Measurements from ENCODE around the gene FARSA. TPM values are rescaled to one million over a fixed set of nuclear protein-coding genes. Genes with fewer than 3 reads are reported as not detected.
"Not testable (repeated sequence)": the region's sequence is repeated elsewhere in the genome, so short reads cannot be mapped to it uniquely, and the experiment has no call there.

The FARSA gene
- 34.6 TPM for total RNA-seq
- long read RNA-seq, transcript FARSA-201 (13 exons, 1,814 nt) = major isoform, 85 of 109 reads
- long read RNA-seq, partial matches to known transcripts = 19 of 109 reads
- long read RNA-seq, other reads (novel, unspliced or antisense) = 4 of 109 reads

DNA sequence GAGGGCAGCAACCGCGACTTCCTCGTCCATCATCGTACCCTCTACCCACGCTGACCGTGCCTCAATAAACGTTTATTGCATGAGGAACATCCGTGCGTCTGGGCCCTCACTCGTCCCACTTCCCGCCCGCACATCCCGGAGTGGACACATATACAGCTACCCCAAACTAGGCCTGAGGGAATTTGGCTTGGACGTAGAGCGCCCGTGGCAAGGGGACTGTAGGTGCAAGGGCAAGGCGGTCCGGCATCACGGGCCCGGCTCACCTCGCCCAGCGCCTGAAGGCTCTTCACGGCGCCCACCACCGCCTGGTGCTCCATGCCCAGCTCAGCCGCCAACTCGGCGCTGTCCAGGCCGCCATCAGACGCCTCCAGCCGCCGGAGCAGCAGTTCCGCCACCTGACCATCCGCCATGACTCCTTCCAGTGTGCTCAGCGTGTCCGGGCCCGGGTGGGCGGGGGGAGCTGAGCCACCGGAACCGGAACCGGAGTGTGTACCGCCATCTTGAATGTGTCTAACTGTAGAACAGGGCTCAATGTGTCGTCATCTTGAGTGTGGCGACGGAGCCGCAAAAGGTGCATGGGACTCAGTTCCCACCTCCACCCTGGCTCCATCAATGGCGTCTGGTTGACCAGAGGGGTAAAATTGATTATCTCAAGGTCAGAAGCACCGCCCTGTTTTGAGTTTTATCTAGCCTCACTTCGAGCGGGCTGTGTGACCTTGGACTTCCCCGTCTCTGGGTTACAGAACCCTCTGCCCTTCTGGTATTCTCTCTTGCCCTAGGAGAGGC lies at the start of gene FARSA:
Gene FARSA, minus strand, starts transcription at position 425 of the 786 bp plus-strand sequence. Its CDS starts 15 bp downstream, at position 410.
- DNase-seq = peak; percentile 94

DNA sequence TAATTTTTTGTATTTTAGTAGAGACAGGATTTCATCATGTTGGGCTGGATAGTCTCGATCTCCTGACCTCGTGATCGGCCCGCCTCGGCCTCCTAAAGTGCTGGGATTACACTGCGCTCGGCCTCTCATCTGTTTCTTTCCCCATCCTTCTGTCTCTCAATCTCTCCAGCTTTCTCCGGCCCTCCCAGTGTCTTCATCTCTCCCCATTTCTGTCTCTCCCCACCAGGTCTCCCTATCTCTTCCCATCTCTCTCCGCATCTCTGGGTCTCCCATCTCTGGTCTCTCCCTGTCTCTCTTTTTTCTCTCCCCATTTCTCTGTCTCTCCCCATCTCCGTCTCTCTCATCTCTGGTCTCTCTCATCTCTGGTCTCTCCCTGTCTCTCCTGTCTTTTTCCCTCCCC lies 49.6 kb upstream of the FARSA start:
- ATAC-seq (ENCODE audit: poor library complexity) = no peak
- no peak for DNase-seq
- intact Hi-C loops (cut with DNase I) = loop anchor here (2.0 kb wide), 1 partner anchor 112 kb away; no protein-coding TSS in a partner anchor

More for the DNA sequence above, at the start of gene FARSA:
- intact Hi-C loops (cut with DNase I) = no loop called here
- ATAC-seq (ENCODE audit: poor library complexity) = peak; percentile 85

DNA sequence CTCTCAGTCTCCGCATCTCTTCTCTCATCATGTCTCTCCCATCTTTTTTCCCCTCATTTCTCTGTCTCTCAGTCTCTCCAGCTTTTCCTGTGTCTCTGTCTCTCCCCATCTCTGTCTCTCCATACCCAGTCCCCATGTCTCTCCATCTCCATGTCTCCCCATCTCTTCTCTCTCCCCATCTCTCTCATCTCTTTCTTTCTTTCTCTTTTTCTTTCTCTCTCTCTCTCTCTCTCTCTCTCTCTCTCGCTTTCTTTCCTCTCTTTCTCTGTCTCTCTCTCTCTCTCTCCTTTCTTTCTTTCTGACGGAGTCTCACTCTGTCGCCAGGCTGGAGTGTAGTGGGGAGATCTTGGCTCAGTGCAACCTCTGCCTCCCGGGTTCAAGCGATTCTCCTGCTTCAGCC lies 49.1 kb upstream of the FARSA start:
- intact Hi-C loops (cut with DNase I) = loop anchor here (2.0 kb wide), 1 partner anchor 112 kb away; no protein-coding TSS in a partner anchor

DNA sequence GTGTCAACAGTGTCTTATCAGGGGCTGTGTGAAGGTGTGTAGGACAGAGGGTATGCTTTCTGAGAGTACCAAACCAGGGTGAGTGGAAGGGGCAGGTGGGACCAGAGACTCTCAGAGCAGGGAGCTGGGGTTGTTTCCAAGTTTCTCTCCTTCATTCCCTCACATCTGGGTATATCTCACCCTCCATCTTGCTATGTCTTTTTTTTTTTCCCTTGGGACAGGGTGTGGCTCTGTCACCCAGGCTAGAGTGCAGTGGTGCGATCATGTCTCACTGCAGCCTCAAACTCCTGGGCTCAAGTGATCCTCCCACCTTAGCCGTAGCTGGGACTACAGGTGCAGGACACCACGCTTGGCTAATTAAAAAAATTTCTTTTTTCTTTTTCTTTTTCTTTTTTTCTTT lies 46.5 kb upstream of the FARSA start:
- no peak for ATAC-seq (ENCODE audit: poor library complexity)
- intact Hi-C loops (cut with DNase I) = loop anchor here (5.0 kb wide), 1 partner anchor 282 kb away; no protein-coding TSS in a partner anchor
- DNase-seq = no peak

More for the DNA sequence above, 49.1 kb upstream of the FARSA start:
- ATAC-seq (ENCODE audit: poor library complexity) = no peak
- DNase-seq = no peak

DNA sequence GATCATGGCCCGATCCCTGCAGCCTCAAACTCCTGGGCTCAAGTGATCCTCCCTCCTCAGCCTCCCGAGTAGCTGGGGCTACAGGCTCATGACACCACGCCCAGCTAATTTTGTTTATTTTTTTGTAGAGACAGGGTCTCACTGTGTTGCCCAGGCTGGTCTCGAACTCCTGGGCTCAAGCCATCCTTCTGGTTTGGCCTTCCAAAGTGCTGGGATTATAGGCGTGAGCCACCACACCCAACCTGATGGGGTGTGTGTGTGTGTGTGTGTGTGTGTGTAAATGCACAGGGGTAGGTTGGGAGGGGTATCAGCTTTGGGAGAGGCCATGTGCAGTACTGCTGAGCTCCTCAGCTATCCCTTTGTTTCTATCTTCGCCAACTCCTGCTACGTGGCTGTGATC lies 42.6 kb upstream of the FARSA start:
- not testable (repeated sequence) for DNase-seq; ATAC-seq (ENCODE audit: poor library complexity)
- intact Hi-C loops (cut with DNase I) = loop anchor here (5.0 kb wide), 1 partner anchor 286 kb away; no protein-coding TSS in a partner anchor

DNA sequence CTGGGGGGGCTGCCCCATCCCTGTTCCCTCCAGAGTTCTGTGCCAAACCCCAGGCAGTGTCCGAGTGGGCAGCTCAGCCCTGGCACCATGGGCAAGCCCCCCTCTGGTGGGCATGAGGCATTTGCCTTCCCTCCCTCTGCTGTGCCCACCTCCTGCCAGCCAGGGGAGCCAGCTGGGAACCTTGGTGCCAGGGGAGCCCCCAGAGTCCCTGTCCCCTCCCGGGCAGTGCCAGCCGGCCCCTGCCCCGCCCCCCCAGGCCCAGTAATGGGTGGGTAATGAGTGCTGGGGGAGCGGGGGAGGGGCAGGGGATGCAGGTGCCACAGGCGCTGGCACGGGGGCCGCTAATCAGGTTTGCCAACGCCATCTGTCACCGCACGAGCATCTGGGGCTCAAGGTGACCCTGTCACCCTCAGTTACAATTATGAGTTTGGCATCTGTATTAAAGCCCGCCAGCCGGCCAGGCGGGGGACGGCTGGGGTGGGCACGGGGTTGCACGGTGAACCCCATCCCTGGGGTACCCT lies 41.8 kb upstream of the FARSA start:
- no peak for ATAC-seq (ENCODE audit: poor library complexity)
- no peak for DNase-seq
- intact Hi-C loops (cut with DNase I) = loop anchor here (5.0 kb wide), 1 partner anchor 287 kb away; no protein-coding TSS in a partner anchor

DNA sequence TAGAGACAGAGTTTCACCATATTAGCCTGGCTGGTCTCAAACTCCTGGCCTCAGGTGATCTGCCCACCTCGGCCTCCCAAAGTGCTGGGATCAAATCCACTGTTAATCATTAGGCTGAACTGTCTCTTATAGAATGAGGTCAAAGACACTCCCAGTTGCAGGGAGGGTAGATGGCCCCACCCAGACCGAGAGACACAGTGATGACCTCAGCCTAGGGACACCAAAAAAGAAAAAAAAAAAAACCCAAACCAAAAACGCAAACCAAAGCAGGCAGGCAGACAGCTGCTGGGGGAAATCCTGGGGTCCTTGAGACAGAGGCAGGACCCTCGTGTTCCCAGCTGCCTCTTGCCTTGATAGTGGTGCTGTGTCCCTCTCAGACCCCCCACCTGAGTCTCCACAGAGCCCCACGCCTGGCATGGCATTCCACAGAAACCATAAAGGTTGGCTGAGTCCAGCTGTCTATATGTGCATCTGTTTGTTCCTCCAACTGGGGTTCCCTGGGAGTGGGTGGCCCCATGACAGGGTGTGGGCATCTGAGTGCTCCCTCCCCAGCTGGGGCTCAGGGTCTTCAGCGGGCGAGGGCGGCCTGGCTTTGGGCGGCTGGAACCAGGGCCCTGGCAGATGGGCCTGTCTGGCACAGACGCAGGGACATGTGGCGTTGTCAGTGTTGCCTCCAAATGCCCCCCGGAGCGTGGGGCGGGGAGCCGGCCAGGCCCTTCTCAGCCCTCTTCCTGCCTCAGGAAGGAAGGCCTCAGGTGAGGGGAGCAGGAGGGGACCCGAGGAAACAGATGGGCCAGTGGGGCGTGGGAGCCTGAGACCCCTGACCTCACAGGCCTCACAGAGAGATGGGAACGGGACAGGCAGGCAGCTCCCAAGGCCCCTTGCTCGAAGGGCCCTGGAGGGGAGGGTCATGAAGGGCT lies 41.0 kb upstream of the FARSA start:
- no peak for DNase-seq
- no peak for ATAC-seq (ENCODE audit: poor library complexity)
- intact Hi-C loops (cut with DNase I) = loop anchor here (5.0 kb wide), 1 partner anchor 288 kb away; no protein-coding TSS in a partner anchor

DNA sequence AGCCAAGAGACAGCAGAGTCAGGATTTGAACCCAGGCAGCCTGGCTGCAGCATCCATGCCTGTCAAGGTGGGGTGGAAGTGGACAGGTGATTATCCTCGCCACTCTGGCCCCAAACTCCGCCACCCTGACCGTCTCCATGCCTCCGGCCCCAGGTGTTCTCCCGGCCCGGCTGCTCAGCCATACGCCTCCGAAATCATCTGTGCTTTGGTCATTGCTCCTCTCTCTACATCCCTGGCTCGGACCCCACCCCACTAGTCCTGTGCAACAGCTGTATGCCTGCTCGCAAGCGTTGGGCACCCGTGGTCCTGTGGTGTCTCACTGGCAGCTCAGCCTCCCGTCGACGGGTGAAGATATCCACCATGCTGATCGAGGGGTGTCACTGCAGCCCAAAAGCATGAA lies 39.7 kb upstream of the FARSA start:
- intact Hi-C loops (cut with DNase I) = no loop called here
- ATAC-seq (ENCODE audit: poor library complexity) (no peak), DNase-seq (no peak)

DNA sequence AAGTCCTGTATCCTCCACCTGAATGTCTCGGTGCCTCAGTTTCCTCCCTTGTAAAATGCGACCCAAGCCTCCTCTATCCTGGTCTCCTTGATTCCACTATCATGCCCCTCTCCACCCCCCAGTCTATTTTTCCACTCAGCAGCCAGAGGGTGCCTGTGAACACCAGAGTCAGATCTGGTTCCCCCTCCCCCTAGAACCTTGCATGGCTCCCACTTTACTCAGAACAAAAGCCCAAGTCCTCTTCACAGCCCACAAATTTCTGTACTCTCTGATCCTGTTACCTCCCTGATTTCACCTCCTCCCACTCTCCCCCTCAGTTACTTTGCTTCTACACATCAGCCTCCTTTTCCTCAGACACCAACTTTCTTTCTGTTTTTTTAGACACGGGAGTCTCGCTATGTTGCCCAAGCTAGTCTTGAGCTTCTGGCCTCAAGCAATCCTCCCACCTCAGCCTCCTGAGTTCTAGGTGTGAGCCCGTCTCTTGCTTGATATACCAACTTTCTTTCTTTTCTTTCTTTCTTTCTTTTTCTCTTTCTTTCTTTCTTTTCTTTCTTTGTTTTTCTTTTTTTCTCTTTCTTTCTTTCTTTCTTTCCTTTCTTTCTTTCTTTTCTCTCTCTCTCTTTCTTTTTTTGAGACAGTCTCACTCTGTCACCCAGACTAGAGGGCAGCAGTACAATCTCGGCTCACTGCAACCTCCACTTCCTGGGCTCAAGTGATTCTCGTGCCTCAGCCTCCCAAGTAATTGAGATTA lies 36.7 kb upstream of the FARSA start:
- DNase-seq (no peak), ATAC-seq (ENCODE audit: poor library complexity) (no peak)
- intact Hi-C loops (cut with DNase I) = no loop called here

DNA sequence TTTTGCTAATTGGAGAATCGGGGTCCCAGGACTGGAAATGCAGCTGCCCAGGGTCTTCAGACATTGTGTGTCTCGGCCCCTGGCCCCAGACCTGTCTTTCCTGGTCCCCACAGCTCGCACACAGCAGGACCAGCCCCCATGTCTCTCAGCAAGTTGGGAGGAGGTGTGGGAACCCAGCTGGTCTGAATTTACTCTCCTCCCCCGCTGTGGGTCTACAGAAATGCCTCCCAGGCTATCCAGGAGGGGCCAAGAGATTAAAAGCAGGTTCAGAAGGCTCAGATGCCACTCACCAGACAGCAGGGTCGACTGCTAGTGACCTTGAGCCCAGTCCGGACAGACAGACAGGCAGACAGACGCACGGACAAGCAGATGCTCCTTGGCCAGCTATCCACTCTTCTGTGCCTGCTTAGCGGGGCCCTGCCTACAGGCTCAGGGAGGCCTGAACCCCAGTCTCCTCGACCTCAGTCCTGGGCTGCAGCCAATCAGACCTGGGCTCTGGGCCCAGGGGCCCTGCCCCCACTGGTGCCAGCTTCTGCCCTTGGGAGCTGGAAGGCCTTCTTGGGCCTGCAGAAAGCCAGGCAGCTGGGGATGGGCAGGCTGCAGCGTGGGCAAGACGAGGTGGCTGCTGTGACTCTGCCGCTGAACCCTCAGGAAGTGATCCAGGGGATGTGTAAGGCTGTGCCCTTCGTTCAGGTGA lies 35.9 kb upstream of the FARSA start, which contains the start of gene DAND5:
Gene DAND5, plus strand, starts transcription at position 285 of the 697 bp plus-strand sequence. Its CDS starts 85 bp downstream, at position 370.
- DNase-seq (peak; percentile 69), ATAC-seq (ENCODE audit: poor library complexity) (peak; percentile 61)
- intact Hi-C loops (cut with DNase I) = no loop called here

DNA sequence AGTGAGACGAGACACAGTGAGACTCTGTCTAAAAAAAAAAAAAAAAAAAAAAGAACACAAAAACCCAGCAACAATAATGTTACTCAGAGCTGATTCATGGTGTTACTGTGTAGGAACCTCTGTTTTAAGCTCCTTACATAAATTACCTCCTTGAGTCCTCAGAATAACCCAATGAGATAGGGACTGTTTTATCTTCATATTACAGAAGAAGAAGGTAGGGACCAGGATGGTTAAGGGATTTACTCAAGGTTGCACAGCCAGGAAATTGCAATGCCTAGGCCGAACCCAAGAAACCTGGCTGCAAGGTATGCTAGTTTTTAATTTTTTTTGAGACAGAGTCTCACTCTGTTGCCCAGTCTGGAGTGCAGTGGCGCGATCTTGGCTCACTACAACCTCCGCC lies 34.4 kb upstream of the FARSA start:
- ATAC-seq (ENCODE audit: poor library complexity) (no peak), DNase-seq (no peak)
- intact Hi-C loops (cut with DNase I) = no loop called here

DNA sequence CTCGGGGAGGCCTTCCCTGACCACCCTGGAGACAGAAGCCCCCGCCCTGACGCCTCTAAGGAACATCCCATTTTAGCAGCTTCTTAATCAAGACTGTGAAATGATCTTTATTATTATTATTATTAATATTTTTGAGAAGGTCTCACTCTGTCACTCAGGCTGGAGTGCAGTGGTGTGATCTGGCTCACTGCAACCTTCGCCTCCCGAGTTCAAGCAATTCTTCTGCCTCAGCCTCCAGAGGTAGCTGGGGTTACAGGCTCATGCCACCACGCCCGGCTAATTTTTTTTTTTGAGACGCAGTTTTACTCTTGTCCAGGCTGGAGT lies 32.3 kb upstream of the FARSA start:
- no peak for ATAC-seq (ENCODE audit: poor library complexity)
- intact Hi-C loops (cut with DNase I) = no loop called here
- no peak for DNase-seq

DNA sequence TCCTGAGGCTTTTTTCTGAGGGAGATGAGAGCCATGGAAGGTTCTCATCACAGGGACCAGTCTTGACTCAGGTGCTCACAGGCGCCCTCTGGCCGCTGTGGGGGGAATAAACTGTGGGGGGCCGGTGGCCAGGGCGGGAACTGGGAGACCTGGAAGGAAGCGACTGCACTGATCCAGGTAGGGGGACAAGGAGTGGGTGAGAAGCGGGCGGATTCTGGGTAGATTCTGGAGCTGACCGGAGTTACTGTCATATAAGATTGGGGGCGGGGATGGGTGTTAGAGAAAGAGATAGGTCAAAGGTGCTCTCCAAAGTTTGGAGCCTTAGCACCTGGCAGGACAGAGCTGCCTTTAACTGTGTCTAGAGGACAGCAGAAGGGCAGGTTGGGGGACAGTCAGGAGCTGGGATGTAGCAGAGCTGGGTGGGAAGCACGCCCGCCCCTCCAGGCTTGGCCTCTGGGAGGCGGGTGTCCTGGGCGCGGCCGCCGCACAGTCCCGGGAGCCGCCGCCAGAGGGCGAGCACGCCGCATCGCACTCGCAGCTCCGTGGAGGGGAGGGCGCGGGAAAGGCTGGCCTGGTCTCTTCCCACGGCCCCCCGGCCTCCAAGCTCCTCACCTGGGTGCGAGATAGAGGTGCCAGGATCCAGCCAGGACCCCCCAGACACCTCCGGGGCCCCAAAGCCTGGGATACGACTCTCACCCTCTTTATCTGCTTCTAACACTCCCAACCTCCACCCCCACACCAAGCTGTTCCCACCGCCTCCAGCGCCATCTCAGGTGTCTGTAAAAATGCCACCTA lies 31.7 kb upstream of the FARSA start:
- intact Hi-C loops (cut with DNase I) = no loop called here
- ATAC-seq (ENCODE audit: poor library complexity) (peak; percentile 95), DNase-seq (peak; percentile 90)

DNA sequence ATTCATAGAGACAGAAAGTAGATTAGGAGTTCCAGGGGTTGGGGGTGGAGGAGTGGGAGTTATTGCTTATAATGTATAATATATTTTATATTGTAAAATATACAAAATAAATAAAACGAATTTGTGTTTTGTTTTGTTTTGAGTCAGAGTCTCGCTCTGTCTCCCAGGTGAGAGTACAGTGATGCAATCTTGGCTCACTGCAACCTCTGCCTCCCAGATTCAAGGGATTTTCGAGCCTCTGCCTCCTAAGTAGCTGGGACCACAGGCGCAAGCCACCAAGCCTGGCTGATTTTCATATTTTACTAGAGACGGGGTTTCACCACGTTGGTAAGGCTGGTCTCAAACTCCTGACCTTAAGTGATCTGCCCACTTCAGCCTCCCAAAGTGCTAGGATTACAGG lies 26.0 kb upstream of the FARSA start:
- DNase-seq = no peak
- ATAC-seq (ENCODE audit: poor library complexity) = no peak
- intact Hi-C loops (cut with DNase I) = no loop called here

DNA sequence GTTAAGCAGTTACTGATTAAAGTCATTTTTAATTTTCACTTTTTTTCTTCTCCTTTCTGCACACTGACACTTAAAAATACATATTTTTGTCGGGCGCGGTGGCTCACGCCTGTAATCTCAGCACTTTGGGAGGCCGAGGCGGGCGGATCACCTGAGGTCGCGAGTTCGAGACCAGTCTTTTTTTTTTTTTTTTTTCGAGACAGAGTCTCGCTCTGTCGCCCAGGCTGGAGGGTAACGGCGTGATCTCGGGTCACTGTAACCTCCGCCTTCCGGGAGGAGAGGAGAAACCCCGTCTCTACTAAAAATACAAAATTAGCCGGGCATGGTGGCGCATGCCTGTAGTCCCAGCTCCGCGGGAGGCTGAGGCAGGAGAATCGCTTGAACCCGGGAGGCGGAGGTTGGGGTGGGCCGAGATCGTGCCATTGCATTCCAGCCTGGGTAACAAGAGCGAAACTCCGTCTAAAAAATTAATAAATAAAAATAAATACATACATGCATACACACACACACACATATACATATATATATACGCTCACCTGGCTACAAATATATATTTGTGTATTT lies 24.0 kb upstream of the FARSA start:
- ATAC-seq (ENCODE audit: poor library complexity) = peak; percentile 13
- DNase-seq; intact Hi-C loops (cut with DNase I): not testable (repeated sequence)

All from Right ventricle myocardium superior (tissue), 1 donor.